ENCODE results near the gene P4HA2. TPM values are rescaled to one million over a fixed set of nuclear protein-coding genes. Genes with fewer than 3 reads are reported as not detected.

P4HA2 gene
- polyA plus RNA-seq, 1 donor (not counting 4 experiments of a cell fraction or from before 2014, with no cell fraction given) = 93.6 TPM

GRCh38 chr5:132182359-132183040, 45.2 kb downstream of the P4HA2 start:
- Histone ChIP-seq H3K36me3 (ENCODE audit: control insufficient read depth in 2 of 2, extremely low read depth in 1 of 2, insufficient read depth in 2 of 2, low read length in 2 of 2) (no peaks in the 10 kb centered on the region), H3K27ac (ENCODE audit: control insufficient read depth, insufficient read depth, low read length) (peak overlapping the region; percentile 66), H3K9me1 (ENCODE audit: control insufficient read depth, extremely low read depth, insufficient read depth, low read length) (no peaks in the 10 kb centered on the region), H3K4me3 (ENCODE audit: control insufficient read depth in 2 of 3, extremely low read depth in 1 of 3, insufficient read depth in 2 of 3, low read depth in 1 of 3, low read length in 3 of 3) (peak overlapping the region in 2 of 3 experiments; percentile 44 to 50), H4K20me1 (ENCODE audit: control insufficient read depth, extremely low read depth, insufficient read depth, low read length) (no peaks in the 10 kb centered on the region), H3K9me3 (ENCODE audit: control insufficient read depth, low read depth, low read length) (no peaks in the 10 kb centered on the region), H2AFZ (ENCODE audit: control insufficient read depth, low read length) (peak overlapping the region; percentile 98), H3K9ac (ENCODE audit: control insufficient read depth, extremely low read depth, insufficient read depth, low read length) (peak overlapping the region; percentile 43), H3K79me2 (ENCODE audit: control insufficient read depth, insufficient read depth, low read length) (no peaks in the 10 kb centered on the region), H3K4me2 (ENCODE audit: control insufficient read depth, extremely low read depth, insufficient read depth, low read depth, low read length) (peak overlapping the region; percentile 80), H3K4me1 (ENCODE audit: control insufficient read depth, extremely low read depth, insufficient read depth, low read length) (peaks cover 20% of the 10 kb centered on the region), H3K27me3 (ENCODE audit: control insufficient read depth, extremely low read depth, insufficient read depth, low read length) (no peaks in the 10 kb centered on the region)
- dilution Hi-C loops (cut with MboI; ENCODE audit: extremely low pct_ligation_motif_present, low sequenced_read_pairs) = no loop called here
- no peak for DNase-seq (ENCODE audit: low read depth, low spot score)
- FAIRE-seq = peak; percentile 84
- TF ChIP-seq CTCF (optimal IDR thresholded peaks at IDR 0.05 in 1 of 3, IDR thresholded peaks at IDR 0.05 in 1 of 3, conservative IDR thresholded peaks at IDR 0.05 in 1 of 3; ENCODE audit: extremely low read depth in 1 of 3, insufficient read depth in 2 of 3, low read length in 3 of 3) (no peak), EZH2 (IDR thresholded peaks at IDR 0.05; ENCODE audit: low read length) (no peak)

- Histone ChIP-seq H3K4me1 (ENCODE audit: control insufficient read depth, extremely low read depth, insufficient read depth, low read length) (peaks cover 20% of the 10 kb centered on the region), H3K9me1 (ENCODE audit: control insufficient read depth, extremely low read depth, insufficient read depth, low read length) (peaks cover 2% of the 10 kb centered on the region), H3K27me3 (ENCODE audit: control insufficient read depth, extremely low read depth, insufficient read depth, low read length) (no peaks in the 10 kb centered on the region), H3K4me3 (ENCODE audit: control insufficient read depth in 2 of 3, extremely low read depth in 1 of 3, insufficient read depth in 2 of 3, low read depth in 1 of 3, low read length in 3 of 3) (no peak overlapping the region), H3K79me2 (ENCODE audit: control insufficient read depth, insufficient read depth, low read length) (no peaks in the 10 kb centered on the region), H4K20me1 (ENCODE audit: control insufficient read depth, extremely low read depth, insufficient read depth, low read length) (no peaks in the 10 kb centered on the region), H3K9ac (ENCODE audit: control insufficient read depth, extremely low read depth, insufficient read depth, low read length) (no peak overlapping the region), H3K36me3 (ENCODE audit: control insufficient read depth in 2 of 2, extremely low read depth in 1 of 2, insufficient read depth in 2 of 2, low read length in 2 of 2) (no peaks in the 10 kb centered on the region), H3K9me3 (ENCODE audit: control insufficient read depth, low read depth, low read length) (no peaks in the 10 kb centered on the region), H2AFZ (ENCODE audit: control insufficient read depth, low read length) (no peak overlapping the region), H3K27ac (ENCODE audit: control insufficient read depth, insufficient read depth, low read length) (no peak overlapping the region), H3K4me2 (ENCODE audit: control insufficient read depth, extremely low read depth, insufficient read depth, low read depth, low read length) (no peak overlapping the region)
- dilution Hi-C loops (cut with MboI; ENCODE audit: extremely low pct_ligation_motif_present, low sequenced_read_pairs) = no loop called here
- TF ChIP-seq EZH2 (IDR thresholded peaks at IDR 0.05; ENCODE audit: low read length) = no peak
- no peak for TF ChIP-seq CTCF (optimal IDR thresholded peaks at IDR 0.05 in 1 of 3, IDR thresholded peaks at IDR 0.05 in 1 of 3, conservative IDR thresholded peaks at IDR 0.05 in 1 of 3; ENCODE audit: extremely low read depth in 1 of 3, insufficient read depth in 2 of 3, low read length in 3 of 3)
- DNase-seq (ENCODE audit: low read depth, low spot score) = no peak
- FAIRE-seq = no peak
Observed at GRCh38 chr5:132181011-132181629, 46.5 kb downstream of the P4HA2 start.
